ENCODE measurements around the gene FGD2. TPM values are rescaled to one million over a fixed set of nuclear protein-coding genes. Genes with fewer than 3 reads are reported as not detected.

The FGD2 gene
- total RNA-seq, 1 experiment from 2014 or later = not detected

GRCh38 chr6:36970892-36971842, 34.3 kb upstream of the FGD2 start:
- DNase-seq (ENCODE audit: low spot score) = no peak

- no peak for DNase-seq (ENCODE audit: low spot score)
Measured at GRCh38 chr6:36971921-36972673, 33.4 kb upstream of the FGD2 start.

- DNase-seq (ENCODE audit: low spot score) = no peak
Measured at GRCh38 chr6:36973190-36973589, 32.3 kb upstream of the FGD2 start.

GRCh38 chr6:36973647-36974046, 31.8 kb upstream of the FGD2 start:
- DNase-seq (ENCODE audit: low spot score) = no peak

- no peak for DNase-seq (ENCODE audit: low spot score)
Measured at GRCh38 chr6:36975231-36976006, 30.0 kb upstream of the FGD2 start.

GRCh38 chr6:36976007-36976264, 29.5 kb upstream of the FGD2 start:
- DNase-seq (ENCODE audit: low spot score) = no peak

- DNase-seq (ENCODE audit: low spot score) = no peak
Measured at GRCh38 chr6:36976509-36976908, 28.9 kb upstream of the FGD2 start.

- DNase-seq (ENCODE audit: low spot score) = no peak
Measured at GRCh38 chr6:36976931-36977330, 28.5 kb upstream of the FGD2 start.

GRCh38 chr6:36977470-36977941, 27.9 kb upstream of the FGD2 start:
- DNase-seq (ENCODE audit: low spot score) = no peak

GRCh38 chr6:36978421-36979346, 26.8 kb upstream of the FGD2 start:
- DNase-seq (ENCODE audit: low spot score) = no peak

- no peak for DNase-seq (ENCODE audit: low spot score)
Measured at GRCh38 chr6:36979347-36979742, 26.1 kb upstream of the FGD2 start.

GRCh38 chr6:36980129-36980528, 25.3 kb upstream of the FGD2 start:
- DNase-seq (ENCODE audit: low spot score) = no peak

- no peak for DNase-seq (ENCODE audit: low spot score)
Measured at GRCh38 chr6:36980876-36981619, 24.4 kb upstream of the FGD2 start.

GRCh38 chr6:36983538-36983937, 21.9 kb upstream of the FGD2 start:
- no peak for DNase-seq (ENCODE audit: low spot score)

GRCh38 chr6:36984581-36985416, 20.7 kb upstream of the FGD2 start:
- peak; percentile 55 for DNase-seq (ENCODE audit: low spot score)

GRCh38 chr6:36985417-36985807, 20.0 kb upstream of the FGD2 start:
- DNase-seq (ENCODE audit: low spot score) = no peak

- peak; percentile 63 for DNase-seq (ENCODE audit: low spot score)
Measured at GRCh38 chr6:36985808-36986703, 19.4 kb upstream of the FGD2 start, which contains the start of gene MTCH1. Gene MTCH1 (minus strand): TSS chr6:36986196. CDS start chr6:36986173, 23 bp downstream.

GRCh38 chr6:36986704-36987047, 18.8 kb upstream of the FGD2 start:
- DNase-seq (ENCODE audit: low spot score) = no peak
